ENCODE measurements around the gene TMTC1.
"Not testable (repeated sequence)": the region's sequence is repeated elsewhere in the genome, so short reads cannot be mapped to it uniquely, and the experiment has no call there.

TMTC1 gene

GRCh38 chr12:29783773-29784666, at the start of gene TMTC1:
Gene TMTC1 (minus strand): TSS chr12:29783942. CDS start chr12:29783751, 191 bp downstream.
- Histone ChIP-seq H3K27ac (no peak within 1 kb of the TSS), H3K9me3 (peaks cover 26% of the 10 kb centered on the region), H3K4me2 (no peak within 1 kb of the TSS), H3K9ac (no peak within 1 kb of the TSS), H3K27me3 (no peaks in the 10 kb centered on the region), H3K4me3 (no peak within 1 kb of the TSS), H3K4me1 (no peaks in the 10 kb centered on the region), H4K20me1 (no peaks in the 10 kb centered on the region), H3K36me3 (no peaks in the 10 kb centered on the region)
- no peak for TF ChIP-seq Cebpa-rat (IDR thresholded peaks at IDR 0.05)

- Histone ChIP-seq H3K27ac (no peak overlapping the region), H3K27me3 (no peaks in the 10 kb centered on the region), H3K9ac (no peak overlapping the region), H3K9me3 (peaks cover 13% of the 10 kb centered on the region), H3K4me1 (no peaks in the 10 kb centered on the region), H3K4me3 (no peak overlapping the region), H3K36me3 (no peaks in the 10 kb centered on the region), H4K20me1 (no peaks in the 10 kb centered on the region), H3K4me2 (no peak overlapping the region)
- no peak for TF ChIP-seq Cebpa-rat (IDR thresholded peaks at IDR 0.05)
Measured at GRCh38 chr12:29831173-29831572, 47.4 kb upstream of the TMTC1 start.

GRCh38 chr12:29830391-29830790, 46.6 kb upstream of the TMTC1 start:
- Histone ChIP-seq H3K4me2 (no peak overlapping the region), H3K4me1 (no peaks in the 10 kb centered on the region), H3K4me3 (no peak overlapping the region), H3K27ac (no peak overlapping the region), H3K36me3 (no peaks in the 10 kb centered on the region), H3K27me3 (no peaks in the 10 kb centered on the region), H3K9ac (no peak overlapping the region), H3K9me3 (peaks cover 13% of the 10 kb centered on the region), H4K20me1 (no peaks in the 10 kb centered on the region)
- TF ChIP-seq Cebpa-rat (IDR thresholded peaks at IDR 0.05) = no peak

- Histone ChIP-seq H3K27me3 (no peaks in the 10 kb centered on the region), H3K4me2 (no peak overlapping the region), H3K9me3 (no peaks in the 10 kb centered on the region), H3K9ac (no peak overlapping the region), H3K27ac (no peak overlapping the region), H3K36me3 (no peaks in the 10 kb centered on the region), H3K4me3 (no peak overlapping the region), H4K20me1 (no peaks in the 10 kb centered on the region), H3K4me1 (no peaks in the 10 kb centered on the region)
- TF ChIP-seq Cebpa-rat (IDR thresholded peaks at IDR 0.05) = no peak
Measured at GRCh38 chr12:29818916-29819623, 35.3 kb upstream of the TMTC1 start.

GRCh38 chr12:29816874-29817725, 33.4 kb upstream of the TMTC1 start:
- H3K27me3 ChIP-seq = no peaks in the 10 kb centered on the region
- H4K20me1 ChIP-seq = no peaks in the 10 kb centered on the region
- H3K9ac ChIP-seq = no peak overlapping the region
- no peak overlapping the region for H3K4me2 ChIP-seq
- no peak overlapping the region for H3K4me3 ChIP-seq
- no peak overlapping the region for H3K27ac ChIP-seq
- TF ChIP-seq Cebpa-rat (IDR thresholded peaks at IDR 0.05) = no peak
- H3K9me3 ChIP-seq = no peaks in the 10 kb centered on the region
- H3K4me1 ChIP-seq = no peaks in the 10 kb centered on the region
- H3K36me3 ChIP-seq = no peaks in the 10 kb centered on the region

- H4K20me1 ChIP-seq, H3K27me3 ChIP-seq, H3K4me3 ChIP-seq, H3K9ac ChIP-seq, H3K9me3 ChIP-seq, H3K36me3 ChIP-seq, H3K4me1 ChIP-seq, H3K4me2 ChIP-seq, H3K27ac ChIP-seq: not testable (repeated sequence)
Measured at GRCh38 chr12:29809616-29810361, 26.0 kb upstream of the TMTC1 start.

GRCh38 chr12:29807129-29807528, 23.4 kb upstream of the TMTC1 start:
- no peak for TF ChIP-seq Cebpa-rat (IDR thresholded peaks at IDR 0.05)
- H3K4me1 ChIP-seq = no peaks in the 10 kb centered on the region
- no peak overlapping the region for H3K9ac ChIP-seq
- H4K20me1 ChIP-seq = no peaks in the 10 kb centered on the region
- H3K27me3 ChIP-seq = no peaks in the 10 kb centered on the region
- no peak overlapping the region for H3K4me3 ChIP-seq
- no peak overlapping the region for H3K4me2 ChIP-seq
- H3K36me3 ChIP-seq = no peaks in the 10 kb centered on the region
- no peaks in the 10 kb centered on the region for H3K9me3 ChIP-seq
- no peak overlapping the region for H3K27ac ChIP-seq

GRCh38 chr12:29804019-29804418, 20.3 kb upstream of the TMTC1 start:
- H3K36me3 ChIP-seq = no peaks in the 10 kb centered on the region
- no peaks in the 10 kb centered on the region for H3K9me3 ChIP-seq
- no peak overlapping the region for H3K9ac ChIP-seq
- H3K4me2 ChIP-seq = no peak overlapping the region
- no peak overlapping the region for H3K27ac ChIP-seq
- H3K4me3 ChIP-seq = no peak overlapping the region
- H3K4me1 ChIP-seq = no peaks in the 10 kb centered on the region
- no peaks in the 10 kb centered on the region for H4K20me1 ChIP-seq
- H3K27me3 ChIP-seq = no peaks in the 10 kb centered on the region
- no peak for TF ChIP-seq Cebpa-rat (IDR thresholded peaks at IDR 0.05)

GRCh38 chr12:29799591-29799990, 15.8 kb upstream of the TMTC1 start:
- TF ChIP-seq Cebpa-rat (IDR thresholded peaks at IDR 0.05) = no peak
- Histone ChIP-seq H3K27me3 (no peaks in the 10 kb centered on the region), H3K27ac (no peak overlapping the region), H3K4me2 (no peak overlapping the region), H3K4me1 (no peaks in the 10 kb centered on the region), H3K36me3 (no peaks in the 10 kb centered on the region), H3K4me3 (no peak overlapping the region), H3K9me3 (no peaks in the 10 kb centered on the region), H3K9ac (no peak overlapping the region), H4K20me1 (no peaks in the 10 kb centered on the region)
